ENCODE data around the gene RPS15.

DNA sequence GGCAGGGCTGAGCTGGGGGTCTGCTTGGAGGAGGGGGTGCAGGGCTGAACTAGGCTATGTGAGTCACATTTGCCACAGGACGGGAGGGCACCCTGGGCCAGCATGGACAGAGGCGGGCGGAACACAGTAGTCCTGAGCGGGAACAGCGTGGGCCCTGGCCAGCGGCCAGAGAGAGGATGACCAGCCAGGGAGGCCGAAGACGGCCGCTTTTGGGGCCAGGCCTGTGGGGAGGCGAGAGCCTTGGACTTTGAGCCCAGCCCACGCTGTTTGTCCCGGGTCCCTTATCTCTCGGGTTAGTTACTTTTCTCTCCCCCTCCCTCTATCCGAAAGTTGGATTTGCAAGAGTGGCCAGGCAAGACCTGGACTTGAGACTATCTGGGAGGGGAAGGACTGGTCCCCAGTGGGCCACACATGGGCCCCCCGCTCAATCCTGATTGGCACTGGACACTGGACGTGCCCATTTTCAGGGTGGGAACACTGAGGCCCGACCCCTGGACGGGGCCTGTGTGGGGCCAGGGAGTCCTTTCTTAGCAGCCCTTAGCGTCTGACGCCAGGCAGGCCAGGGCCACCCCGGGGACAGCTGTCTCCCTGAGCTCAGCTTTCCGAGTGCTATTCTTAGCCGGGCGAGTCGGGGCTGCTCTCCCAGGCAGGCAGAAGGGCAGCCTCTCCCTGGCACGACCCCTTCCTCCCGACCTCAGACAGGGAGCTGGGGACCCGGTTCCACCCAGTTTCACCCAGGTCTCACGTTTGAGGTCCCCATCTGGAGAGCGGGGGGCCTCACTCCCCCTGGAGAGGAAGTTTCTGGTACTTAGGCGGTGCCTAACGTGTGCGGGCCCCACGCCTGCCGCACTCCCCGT is 37.7 kb upstream of the RPS15 start:
- TF ChIP-seq, protein P1, sequence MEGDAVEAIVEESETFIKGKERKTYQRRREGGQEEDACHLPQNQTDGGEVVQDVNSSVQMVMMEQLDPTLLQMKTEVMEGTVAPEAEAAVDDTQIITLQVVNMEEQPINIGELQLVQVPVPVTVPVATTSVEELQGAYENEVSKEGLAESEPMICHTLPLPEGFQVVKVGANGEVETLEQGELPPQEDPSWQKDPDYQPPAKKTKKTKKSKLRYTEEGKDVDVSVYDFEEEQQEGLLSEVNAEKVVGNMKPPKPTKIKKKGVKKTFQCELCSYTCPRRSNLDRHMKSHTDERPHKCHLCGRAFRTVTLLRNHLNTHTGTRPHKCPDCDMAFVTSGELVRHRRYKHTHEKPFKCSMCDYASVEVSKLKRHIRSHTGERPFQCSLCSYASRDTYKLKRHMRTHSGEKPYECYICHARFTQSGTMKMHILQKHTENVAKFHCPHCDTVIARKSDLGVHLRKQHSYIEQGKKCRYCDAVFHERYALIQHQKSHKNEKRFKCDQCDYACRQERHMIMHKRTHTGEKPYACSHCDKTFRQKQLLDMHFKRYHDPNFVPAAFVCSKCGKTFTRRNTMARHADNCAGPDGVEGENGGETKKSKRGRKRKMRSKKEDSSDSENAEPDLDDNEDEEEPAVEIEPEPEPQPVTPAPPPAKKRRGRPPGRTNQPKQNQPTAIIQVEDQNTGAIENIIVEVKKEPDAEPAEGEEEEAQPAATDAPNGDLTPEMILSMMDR (IDR thresholded peaks at IDR 0.05; ENCODE audit: insufficient read depth, low read depth, low read length) = no peak
- TF ChIP-seq EZH2 (IDR thresholded peaks at IDR 0.05; ENCODE audit: insufficient read depth, low read length) = no peak
